Astrocyte of the spinal cord (primary cell): ENCODE measurements around the gene LRRC75A.

Source experiments
- DNase-seq: peaks from one replicate; pipeline ENCODE4 v3.0.0; 2011; ENCODE audit warnings: low read depth, low spot score
- H3K4me3 ChIP-seq: 2 replicates; pipeline ENCODE4 v1.5.1; 2011; ENCODE audit warnings: low read depth, mild to moderate bottlenecking, low read length, moderate library complexity
- in situ Hi-C: cut with HindIII; loops from 2 replicates; pipeline ENCODE4 v1.10.0; 2017; ENCODE audit warnings: low sequenced_read_pairs
- TF ChIP-seq, protein P1 (sequence below): IDR thresholded peaks from 2 replicates; pipeline ENCODE4 v1.5.1; 2012; ENCODE audit warnings: low read depth, mild to moderate bottlenecking, low read length, inconsistent platforms

The LRRC75A gene

GRCh38 chr17:16447676-16448075 lies 44.3 kb downstream of the LRRC75A start:
- DNase-seq, result no peak
- in situ Hi-C loops, result no loop called here
- no peak overlapping the region for H3K4me3 ChIP-seq
- TF ChIP-seq, protein P1, sequence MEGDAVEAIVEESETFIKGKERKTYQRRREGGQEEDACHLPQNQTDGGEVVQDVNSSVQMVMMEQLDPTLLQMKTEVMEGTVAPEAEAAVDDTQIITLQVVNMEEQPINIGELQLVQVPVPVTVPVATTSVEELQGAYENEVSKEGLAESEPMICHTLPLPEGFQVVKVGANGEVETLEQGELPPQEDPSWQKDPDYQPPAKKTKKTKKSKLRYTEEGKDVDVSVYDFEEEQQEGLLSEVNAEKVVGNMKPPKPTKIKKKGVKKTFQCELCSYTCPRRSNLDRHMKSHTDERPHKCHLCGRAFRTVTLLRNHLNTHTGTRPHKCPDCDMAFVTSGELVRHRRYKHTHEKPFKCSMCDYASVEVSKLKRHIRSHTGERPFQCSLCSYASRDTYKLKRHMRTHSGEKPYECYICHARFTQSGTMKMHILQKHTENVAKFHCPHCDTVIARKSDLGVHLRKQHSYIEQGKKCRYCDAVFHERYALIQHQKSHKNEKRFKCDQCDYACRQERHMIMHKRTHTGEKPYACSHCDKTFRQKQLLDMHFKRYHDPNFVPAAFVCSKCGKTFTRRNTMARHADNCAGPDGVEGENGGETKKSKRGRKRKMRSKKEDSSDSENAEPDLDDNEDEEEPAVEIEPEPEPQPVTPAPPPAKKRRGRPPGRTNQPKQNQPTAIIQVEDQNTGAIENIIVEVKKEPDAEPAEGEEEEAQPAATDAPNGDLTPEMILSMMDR, result no peak

DNA sequence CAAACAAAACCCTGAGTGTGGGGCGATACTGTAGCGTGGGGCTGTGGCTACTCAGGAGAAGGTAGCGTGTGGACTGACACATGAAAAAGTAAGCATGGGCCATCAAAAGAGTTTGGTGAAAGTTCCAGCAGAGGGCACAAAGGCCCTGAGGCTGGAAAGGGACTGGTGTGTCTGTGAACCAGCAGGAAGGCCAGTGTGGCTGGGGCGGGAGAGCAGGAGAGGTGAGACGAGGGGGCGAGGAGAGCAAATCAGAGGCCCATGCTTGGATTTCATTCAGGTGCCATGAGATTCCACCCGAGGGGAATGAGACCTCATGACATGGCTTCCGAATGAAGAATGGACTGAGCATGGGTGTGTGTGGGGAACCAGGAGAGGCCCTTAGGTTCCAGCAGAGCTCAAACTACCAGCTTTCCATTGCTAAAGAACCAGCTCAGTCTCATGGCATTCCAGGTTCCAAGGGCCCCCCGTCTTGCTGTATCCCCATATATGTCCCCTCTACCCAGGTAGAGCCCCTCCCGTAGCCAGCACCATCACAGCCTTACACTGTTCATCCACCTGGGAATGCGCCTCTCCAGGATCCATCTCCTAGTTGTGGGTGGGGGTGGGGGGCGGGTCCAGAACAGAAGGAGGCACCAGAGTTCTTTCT lies 45.5 kb downstream of the LRRC75A start:
- in situ Hi-C loops, result no loop called here
- TF ChIP-seq, protein P1, result no peak
- H3K4me3 ChIP-seq, result no peak overlapping the region
- no peak for DNase-seq

DNA sequence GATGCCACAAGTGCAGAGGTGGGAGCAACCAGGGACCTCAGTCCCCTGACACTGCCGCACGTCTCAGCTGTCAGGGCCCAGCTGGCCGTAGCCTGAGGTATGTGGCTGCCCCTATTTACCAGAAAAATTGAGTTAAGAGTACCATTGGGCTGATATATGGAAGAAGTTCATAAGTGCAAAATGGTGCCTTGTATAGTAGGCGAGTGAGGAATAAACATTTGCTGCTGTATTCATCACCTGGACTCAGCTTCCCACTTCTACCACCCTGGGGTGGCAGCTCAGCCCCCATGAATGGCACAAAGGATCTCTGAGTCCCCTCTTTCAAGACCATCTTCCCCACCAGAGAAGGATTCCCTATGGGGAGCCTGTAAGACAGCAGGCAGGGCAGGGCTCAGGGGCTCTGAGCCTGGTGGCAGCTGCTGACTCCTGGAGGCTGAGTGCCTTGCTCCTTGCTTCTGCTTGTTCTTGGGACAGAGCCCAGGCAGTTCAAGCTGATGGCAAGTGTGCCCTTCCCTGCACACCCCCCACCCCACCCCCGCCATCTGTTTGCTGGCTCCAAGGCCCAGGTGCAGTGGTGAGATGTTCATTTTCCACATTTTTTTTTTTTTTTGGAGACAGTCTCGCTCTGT lies 47.6 kb downstream of the LRRC75A start:
- DNase-seq, result no peak
- TF ChIP-seq, protein P1, result no peak
- in situ Hi-C loops, result no loop called here
- no peak overlapping the region for H3K4me3 ChIP-seq

DNA sequence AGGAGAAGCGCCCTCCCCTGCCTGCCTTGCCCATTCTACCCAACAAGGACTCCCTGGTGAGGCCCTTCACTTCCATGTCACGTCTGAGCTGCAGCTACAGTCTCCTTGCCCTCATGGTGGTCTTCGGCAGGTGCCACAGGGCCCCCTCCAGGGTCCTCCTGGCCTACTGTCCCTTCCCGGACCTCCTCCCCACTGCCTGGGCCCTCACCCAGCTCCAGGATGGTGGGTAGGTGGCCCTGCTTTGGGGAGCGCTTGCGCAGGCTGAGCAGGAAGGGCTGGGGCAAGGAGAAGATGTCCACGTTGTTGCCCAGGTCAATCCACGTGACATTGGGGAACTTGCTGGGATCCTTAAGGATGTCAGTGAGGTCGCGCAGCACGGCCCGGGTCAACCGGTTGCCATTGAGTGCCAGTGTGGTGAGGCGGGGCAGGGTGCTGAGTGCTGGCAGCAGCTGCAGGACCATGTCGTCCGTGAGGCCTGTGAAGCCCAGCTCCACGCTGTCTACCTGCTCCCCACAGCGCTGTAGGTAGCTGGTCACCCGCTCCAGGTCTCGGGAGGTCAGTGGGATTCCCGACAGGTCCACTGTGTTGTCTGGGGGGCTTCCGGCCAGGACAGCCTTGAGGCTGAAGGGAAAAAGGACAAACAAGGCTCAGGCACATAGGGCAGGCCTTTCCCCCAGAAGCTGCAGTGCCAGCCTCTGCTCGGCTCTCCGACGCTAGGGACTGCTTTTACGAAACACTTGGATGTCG lies 48.3 kb downstream of the LRRC75A start:
- in situ Hi-C loops, result no loop called here
- DNase-seq, result no peak
- TF ChIP-seq, protein P1, result no peak
- no peak overlapping the region for H3K4me3 ChIP-seq

- no peak for DNase-seq
- in situ Hi-C loops, result no loop called here
- H3K4me3 ChIP-seq, result no peak overlapping the region
- TF ChIP-seq, protein P1, result no peak
Observed at GRCh38 chr17:16442594-16443510, 49.1 kb downstream of the LRRC75A start.

DNA sequence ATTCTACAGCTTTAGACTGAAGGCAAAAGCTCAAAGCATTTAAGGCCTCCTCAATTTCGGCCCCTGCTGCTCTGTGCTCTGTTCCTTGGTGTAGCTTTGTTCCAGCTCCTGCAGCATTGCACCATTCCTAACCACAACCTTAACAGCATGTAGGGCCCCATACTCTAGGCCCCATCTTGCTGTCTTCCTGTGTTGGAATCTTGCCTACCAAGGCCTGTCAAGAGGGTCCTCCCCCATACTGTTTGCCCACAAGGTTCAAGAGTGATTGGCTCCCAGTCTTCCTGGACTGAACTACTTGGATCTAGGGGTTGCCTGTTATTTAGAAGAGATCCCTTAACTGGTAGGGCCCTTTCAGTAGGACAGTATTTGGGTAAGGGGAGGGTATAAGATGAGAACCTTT lies 49.9 kb downstream of the LRRC75A start:
- H3K4me3 ChIP-seq, result peak overlapping the region; percentile 13
- TF ChIP-seq, protein P1, result no peak
- in situ Hi-C loops, result no loop called here
- DNase-seq, result peak; percentile 35
